ENCODE results near the gene SERPINB1. TPM values are rescaled to one million over a fixed set of nuclear protein-coding genes. Genes with fewer than 3 reads are reported as not detected.
"Not testable (repeated sequence)": the region's sequence is repeated elsewhere in the genome, so short reads cannot be mapped to it uniquely, and the experiment has no call there.

The SERPINB1 gene
- total RNA-seq, 2 experiments from 2014 or later, result 62.8 to 72.8 TPM

- H3K27ac Mint-ChIP-seq, result peak overlapping the region; percentile 99
- POLR2A ChIA-PET, H3K9me3 Mint-ChIP-seq, DNase-seq, H3K27me3 Mint-ChIP-seq: not testable (repeated sequence)
- H3K36me3 Mint-ChIP-seq (ENCODE audit: low read depth), result peaks cover 17% of the 10 kb centered on the region
- H3K4me1 Mint-ChIP-seq, result peaks cover 74% of the 10 kb centered on the region
- CTCF ChIA-PET, result interaction anchor here (1.0 kb wide), 1 partner anchor 47 kb away, joined by 3 read pairs; no protein-coding TSS in a partner anchor
- peak overlapping the region; percentile 67 for H3K4me3 Mint-ChIP-seq
Measured at GRCh38 chr6:2853378-2853768, 11.7 kb upstream of the SERPINB1 start.

GRCh38 chr6:2852921-2853322 is 11.3 kb upstream of the SERPINB1 start:
- peaks cover 18% of the 10 kb centered on the region for H3K36me3 Mint-ChIP-seq (ENCODE audit: low read depth)
- POLR2A ChIA-PET, result no interaction called here
- peaks cover 74% of the 10 kb centered on the region for H3K4me1 Mint-ChIP-seq
- no peaks in the 10 kb centered on the region for H3K27me3 Mint-ChIP-seq
- CTCF ChIA-PET, result interaction anchor here (1.0 kb wide), 1 partner anchor 48 kb away, joined by 3 read pairs; no protein-coding TSS in a partner anchor
- no peak for DNase-seq
- no peak overlapping the region for H3K4me3 Mint-ChIP-seq
- peaks cover 10% of the 10 kb centered on the region for H3K9me3 Mint-ChIP-seq
- H3K27ac Mint-ChIP-seq, result peak overlapping the region; percentile 99

- CTCF ChIA-PET, result interaction anchor here (1.0 kb wide), 1 partner anchor 48 kb away, joined by 3 read pairs; no protein-coding TSS in a partner anchor
- peaks cover 10% of the 10 kb centered on the region for H3K9me3 Mint-ChIP-seq
- peaks cover 70% of the 10 kb centered on the region for H3K4me1 Mint-ChIP-seq
- DNase-seq, result no peak
- POLR2A ChIA-PET, result no interaction called here
- peaks cover 18% of the 10 kb centered on the region for H3K36me3 Mint-ChIP-seq (ENCODE audit: low read depth)
- no peak overlapping the region for H3K4me3 Mint-ChIP-seq
- H3K27me3 Mint-ChIP-seq, result no peaks in the 10 kb centered on the region
- no peak overlapping the region for H3K27ac Mint-ChIP-seq
Measured at GRCh38 chr6:2852514-2852855, 10.8 kb upstream of the SERPINB1 start.

GRCh38 chr6:2851727-2852513 is 10.3 kb upstream of the SERPINB1 start:
- POLR2A ChIA-PET, result no interaction called here
- H3K4me3 Mint-ChIP-seq, result no peak overlapping the region

GRCh38 chr6:2850538-2851113 is 9.0 kb upstream of the SERPINB1 start:
- Mint-ChIP-seq H3K27ac (no peak overlapping the region), H3K4me1 (peaks cover 67% of the 10 kb centered on the region), H3K27me3 (no peaks in the 10 kb centered on the region), H3K36me3 (ENCODE audit: low read depth) (peaks cover 14% of the 10 kb centered on the region), H3K4me3 (no peak overlapping the region), H3K9me3 (peaks cover 10% of the 10 kb centered on the region)
- POLR2A ChIA-PET, result no interaction called here
- no peak for DNase-seq
- CTCF ChIA-PET, result interaction anchor here (0.8 to 2.7 kb wide), 9 partner anchors 9 to 170 kb away, joined by 3 to 12 read pairs (median 4); partner anchors contain the start of gene SERPINB1

More at GRCh38 chr6:2851727-2852513, 10.3 kb upstream of the SERPINB1 start:
- Mint-ChIP-seq H3K9me3 (peaks cover 10% of the 10 kb centered on the region), H3K36me3 (ENCODE audit: low read depth) (peaks cover 17% of the 10 kb centered on the region), H3K27ac (no peak overlapping the region), H3K4me1 (peaks cover 69% of the 10 kb centered on the region), H3K27me3 (no peaks in the 10 kb centered on the region)
- CTCF ChIA-PET, result interaction anchor here (1.9 kb wide), 1 partner anchor 138 kb away, joined by 7 read pairs; no protein-coding TSS in a partner anchor
- DNase-seq, result no peak

GRCh38 chr6:2848851-2849250 is 7.2 kb upstream of the SERPINB1 start:
- Mint-ChIP-seq H3K9me3 (peaks cover 10% of the 10 kb centered on the region), H3K4me1 (peaks cover 50% of the 10 kb centered on the region), H3K4me3 (peak overlapping the region; percentile 28), H3K27ac (peak overlapping the region; percentile 84), H3K27me3 (no peaks in the 10 kb centered on the region), H3K36me3 (ENCODE audit: low read depth) (peaks cover 8% of the 10 kb centered on the region)
- peak; percentile 79 for DNase-seq
- ChIA-PET CTCF (interaction anchor here (2.5 to 6.2 kb wide), 4 partner anchors 49 to 139 kb away, joined by 6 to 56 read pairs (median 18); no protein-coding TSS in a partner anchor), POLR2A (interaction anchor here (0.6 to 1.0 kb wide), 4 partner anchors 28 to 91 kb away, joined by 3 to 7 read pairs (median 4); no protein-coding TSS in a partner anchor)

- H3K9me3 Mint-ChIP-seq, result peaks cover 10% of the 10 kb centered on the region
- H3K27ac Mint-ChIP-seq, result peak overlapping the region; percentile 44
- DNase-seq, result no peak
- H3K4me3 Mint-ChIP-seq, result peak overlapping the region; percentile 44
- ChIA-PET CTCF (interaction anchor here (1.0 to 6.2 kb wide), 28 partner anchors 10 to 263 kb away, joined by 3 to 56 read pairs (median 6); partner anchors contain the start of gene RIPK1), POLR2A (interaction anchor here (0.6 to 1.2 kb wide), 4 partner anchors 55 to 213 kb away, joined by 3 to 6 read pairs (median 4); no protein-coding TSS in a partner anchor)
- H3K27me3 Mint-ChIP-seq, result no peaks in the 10 kb centered on the region
- H3K4me1 Mint-ChIP-seq, result peaks cover 59% of the 10 kb centered on the region
- peaks cover 14% of the 10 kb centered on the region for H3K36me3 Mint-ChIP-seq (ENCODE audit: low read depth)
Measured at GRCh38 chr6:2845880-2846208, 4.2 kb upstream of the SERPINB1 start.

- no peak overlapping the region for H3K4me3 Mint-ChIP-seq
- peaks cover 28% of the 10 kb centered on the region for H3K36me3 Mint-ChIP-seq (ENCODE audit: low read depth)
- no peak overlapping the region for H3K27ac Mint-ChIP-seq
- POLR2A ChIA-PET, result interaction anchor here (1.0 kb wide), 1 partner anchor 146 kb away, joined by 6 read pairs; no protein-coding TSS in a partner anchor
- peaks cover 71% of the 10 kb centered on the region for H3K4me1 Mint-ChIP-seq
- CTCF ChIA-PET, result interaction anchor here (1.0 to 6.2 kb wide), 3 partner anchors 89 to 144 kb away, joined by 3 to 56 read pairs (median 4); no protein-coding TSS in a partner anchor
- no peaks in the 10 kb centered on the region for H3K27me3 Mint-ChIP-seq
- H3K9me3 Mint-ChIP-seq, result peaks cover 9% of the 10 kb centered on the region
- DNase-seq, result no peak
Measured at GRCh38 chr6:2844008-2844407, 2.3 kb upstream of the SERPINB1 start.

- H3K27ac Mint-ChIP-seq, result peak overlapping the region; percentile 88
- CTCF ChIA-PET, result interaction anchor here (1.0 to 6.2 kb wide), 5 partner anchors 17 to 145 kb away, joined by 3 to 56 read pairs (median 4); partner anchors contain the start of gene SERPINB9
- peaks cover 25% of the 10 kb centered on the region for H3K36me3 Mint-ChIP-seq (ENCODE audit: low read depth)
- no peak for DNase-seq
- H3K4me1 Mint-ChIP-seq, result peaks cover 69% of the 10 kb centered on the region
- H3K9me3 Mint-ChIP-seq, result peaks cover 3% of the 10 kb centered on the region
- POLR2A ChIA-PET, result interaction anchor here (1.0 kb wide), 1 partner anchor 147 kb away, joined by 6 read pairs; no protein-coding TSS in a partner anchor
- H3K4me3 Mint-ChIP-seq, result no peak overlapping the region
- H3K27me3 Mint-ChIP-seq, result no peaks in the 10 kb centered on the region
Measured at GRCh38 chr6:2843138-2843740, 1.6 kb upstream of the SERPINB1 start.

GRCh38 chr6:2842139-2842552 is 483 bp upstream of the SERPINB1 start:
- Mint-ChIP-seq H3K36me3 (ENCODE audit: low read depth) (peaks cover 33% of the 10 kb centered on the region), H3K4me1 (peaks cover 70% of the 10 kb centered on the region), H3K27me3 (no peaks in the 10 kb centered on the region), H3K9me3 (no peaks in the 10 kb centered on the region), H3K4me3 (peak overlapping the region; percentile 86), H3K27ac (peak overlapping the region; percentile 88)
- ChIA-PET CTCF (interaction anchor here (0.7 to 3.1 kb wide), 15 partner anchors 8 to 159 kb away, joined by 3 to 12 read pairs (median 3); partner anchors contain the start of genes SERPINB9 and WRNIP1), POLR2A (interaction anchor here (0.9 to 1.8 kb wide), 6 partner anchors 23 to 147 kb away, joined by 3 to 11 read pairs (median 5); no protein-coding TSS in a partner anchor)
- no peak for DNase-seq

GRCh38 chr6:2840749-2841061 is 958 bp downstream of the SERPINB1 start:
- no peak for DNase-seq
- Mint-ChIP-seq H3K4me1 (peaks cover 63% of the 10 kb centered on the region), H3K4me3 (peak overlapping the region; percentile 86), H3K27me3 (no peaks in the 10 kb centered on the region), H3K36me3 (ENCODE audit: low read depth) (peaks cover 43% of the 10 kb centered on the region), H3K9me3 (no peaks in the 10 kb centered on the region), H3K27ac (no peak overlapping the region)
- ChIA-PET POLR2A (interaction anchor here (1.8 kb wide), 1 partner anchor 49 kb away, joined by 11 read pairs; no protein-coding TSS in a partner anchor), CTCF (interaction anchor here (0.7 to 3.1 kb wide), 5 partner anchors 10 to 148 kb away, joined by 3 to 12 read pairs (median 5); no protein-coding TSS in a partner anchor)

Measured in activated CD4-positive, alpha-beta T cell treated with anti-CD3 and anti-CD28 coated beads, Interleukin-2, amount 10 ng/mL, durations not matched to agents 7 days and 5 days (primary cell).